Measurements from ENCODE around the gene APOA1.

APOA1 gene

DNA sequence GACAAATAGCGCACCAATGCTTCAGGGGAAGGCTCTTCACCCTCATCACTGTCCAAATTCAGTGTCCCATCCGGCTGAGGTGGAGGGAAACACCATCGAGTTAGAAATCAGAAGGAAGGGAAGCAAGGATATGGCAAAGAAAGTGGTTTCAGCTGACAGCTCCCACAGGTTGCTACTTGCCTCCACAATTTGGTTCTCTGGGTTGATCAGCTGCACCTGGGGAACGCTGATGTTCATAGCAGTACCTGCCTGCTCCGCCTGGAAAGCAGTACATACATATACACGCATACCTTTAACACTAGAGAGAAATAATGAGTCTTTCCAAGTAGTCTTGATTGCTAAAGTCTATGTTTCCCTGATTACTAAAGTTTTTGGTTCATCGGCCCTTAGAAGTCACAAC is 37.8 kb upstream of the APOA1 start:
- DNase-seq (ENCODE audit: low read depth), result no peak
- H3K4me3 ChIP-seq (ENCODE audit: control insufficient read depth, low read depth, low read length), result no peak overlapping the region
- TF ChIP-seq, protein P1, sequence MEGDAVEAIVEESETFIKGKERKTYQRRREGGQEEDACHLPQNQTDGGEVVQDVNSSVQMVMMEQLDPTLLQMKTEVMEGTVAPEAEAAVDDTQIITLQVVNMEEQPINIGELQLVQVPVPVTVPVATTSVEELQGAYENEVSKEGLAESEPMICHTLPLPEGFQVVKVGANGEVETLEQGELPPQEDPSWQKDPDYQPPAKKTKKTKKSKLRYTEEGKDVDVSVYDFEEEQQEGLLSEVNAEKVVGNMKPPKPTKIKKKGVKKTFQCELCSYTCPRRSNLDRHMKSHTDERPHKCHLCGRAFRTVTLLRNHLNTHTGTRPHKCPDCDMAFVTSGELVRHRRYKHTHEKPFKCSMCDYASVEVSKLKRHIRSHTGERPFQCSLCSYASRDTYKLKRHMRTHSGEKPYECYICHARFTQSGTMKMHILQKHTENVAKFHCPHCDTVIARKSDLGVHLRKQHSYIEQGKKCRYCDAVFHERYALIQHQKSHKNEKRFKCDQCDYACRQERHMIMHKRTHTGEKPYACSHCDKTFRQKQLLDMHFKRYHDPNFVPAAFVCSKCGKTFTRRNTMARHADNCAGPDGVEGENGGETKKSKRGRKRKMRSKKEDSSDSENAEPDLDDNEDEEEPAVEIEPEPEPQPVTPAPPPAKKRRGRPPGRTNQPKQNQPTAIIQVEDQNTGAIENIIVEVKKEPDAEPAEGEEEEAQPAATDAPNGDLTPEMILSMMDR (conservative IDR thresholded peaks at IDR 0.05; ENCODE audit: control insufficient read depth, insufficient read depth, low read depth, low read length), result no peak

GRCh38 chr11:116874251-116874650 is 36.8 kb upstream of the APOA1 start:
- H3K4me3 ChIP-seq (ENCODE audit: control insufficient read depth, low read depth, low read length), result no peak overlapping the region
- DNase-seq (ENCODE audit: low read depth), result peak; percentile 50
- TF ChIP-seq, protein P1 (conservative IDR thresholded peaks at IDR 0.05; ENCODE audit: control insufficient read depth, insufficient read depth, low read depth, low read length), result no peak

DNA sequence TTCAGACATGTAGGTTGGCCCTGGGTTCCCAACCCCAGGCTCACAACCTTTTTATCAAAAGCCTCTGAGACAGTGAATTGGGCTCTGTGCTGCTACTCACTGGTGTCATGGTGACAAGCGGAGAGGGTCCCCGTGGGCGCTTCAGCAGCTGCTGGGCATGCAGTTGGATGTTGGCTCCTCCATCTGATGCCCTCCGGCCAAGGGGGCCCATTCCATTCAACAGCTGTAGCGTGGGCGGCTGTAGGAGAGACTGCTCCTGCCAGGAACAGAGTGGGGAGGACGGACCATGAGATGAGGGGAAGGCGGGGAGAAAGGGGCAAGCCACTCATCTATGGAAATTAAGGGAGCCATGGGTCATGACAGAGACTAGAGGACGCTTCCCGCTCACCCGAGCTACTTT is 36.0 kb upstream of the APOA1 start:
- TF ChIP-seq, protein P1 (conservative IDR thresholded peaks at IDR 0.05; ENCODE audit: control insufficient read depth, insufficient read depth, low read depth, low read length), result no peak
- DNase-seq (ENCODE audit: low read depth), result no peak
- H3K4me3 ChIP-seq (ENCODE audit: control insufficient read depth, low read depth, low read length), result no peak overlapping the region

- peak; percentile 95 for DNase-seq (ENCODE audit: low read depth)
- TF ChIP-seq, protein P1 (conservative IDR thresholded peaks at IDR 0.05; ENCODE audit: control insufficient read depth, insufficient read depth, low read depth, low read length), result no peak
- no peak overlapping the region for H3K4me3 ChIP-seq (ENCODE audit: control insufficient read depth, low read depth, low read length)
These were observed 33.8 kb upstream of the APOA1 start for GRCh38 chr11:116871248-116871647.

DNA sequence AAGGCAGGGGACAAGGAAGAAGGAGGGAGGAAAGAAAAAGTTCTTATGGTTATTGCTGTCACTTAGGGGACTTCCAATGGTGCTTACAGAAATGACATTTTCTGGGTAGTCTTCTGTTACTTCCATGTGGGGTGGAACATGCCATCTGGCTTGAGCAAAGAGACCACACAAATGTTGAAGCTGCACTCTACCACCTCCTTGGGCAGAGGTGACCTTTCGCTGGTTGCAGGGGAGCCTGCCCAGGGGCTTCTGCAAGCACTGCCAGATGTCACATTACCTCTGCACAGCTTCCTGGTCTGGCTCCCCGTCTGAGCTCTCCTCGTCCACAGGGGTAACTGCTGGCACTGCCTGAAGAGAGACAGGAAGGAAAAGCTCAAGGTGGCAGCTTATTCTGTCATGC is 32.6 kb upstream of the APOA1 start:
- H3K4me3 ChIP-seq (ENCODE audit: control insufficient read depth, low read depth, low read length), result no peak overlapping the region
- DNase-seq (ENCODE audit: low read depth), result no peak
- TF ChIP-seq, protein P1 (conservative IDR thresholded peaks at IDR 0.05; ENCODE audit: control insufficient read depth, insufficient read depth, low read depth, low read length), result no peak

DNA sequence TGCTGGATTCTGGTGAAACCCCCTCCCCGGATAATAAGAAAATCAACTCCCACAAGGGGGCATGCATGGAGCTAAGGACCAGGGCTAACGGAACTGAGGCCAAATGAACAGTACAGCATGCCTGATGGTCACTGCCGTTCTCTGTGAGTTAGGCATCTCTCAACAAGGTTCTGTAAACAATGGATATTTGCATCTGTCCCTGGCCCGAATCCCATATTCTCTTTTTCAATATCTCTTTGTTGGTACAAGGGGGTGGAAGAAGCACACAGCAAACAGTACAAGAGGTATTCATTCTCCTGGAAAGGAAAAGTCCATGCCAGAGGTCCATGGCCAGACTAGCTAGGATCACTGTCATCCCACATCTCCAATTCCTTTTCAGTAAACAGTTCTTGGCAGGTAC is 32.2 kb upstream of the APOA1 start:
- TF ChIP-seq, protein P1 (conservative IDR thresholded peaks at IDR 0.05; ENCODE audit: control insufficient read depth, insufficient read depth, low read depth, low read length), result no peak

GRCh38 chr11:116868066-116868465 is 30.6 kb upstream of the APOA1 start:
- H3K4me3 ChIP-seq (ENCODE audit: control insufficient read depth, low read depth, low read length), result no peak overlapping the region
- TF ChIP-seq, protein P1 (conservative IDR thresholded peaks at IDR 0.05; ENCODE audit: control insufficient read depth, insufficient read depth, low read depth, low read length), result no peak
- DNase-seq (ENCODE audit: low read depth), result no peak

More for the DNA sequence above, 32.2 kb upstream of the APOA1 start:
- H3K4me3 ChIP-seq (ENCODE audit: control insufficient read depth, low read depth, low read length), result no peak overlapping the region
- no peak for DNase-seq (ENCODE audit: low read depth)

All from fibroblast of mammary gland (primary cell).